ENCODE measurements around the gene UQCRC2. TPM values are rescaled to one million over a fixed set of nuclear protein-coding genes. Genes with fewer than 3 reads are reported as not detected.

The UQCRC2 gene
- total RNA-seq, 1 experiment from 2014 or later: 249 TPM

- H2AFZ ChIP-seq (ENCODE audit: low read depth, low read length, poor library complexity, severe bottlenecking): no peak overlapping the region
- no peaks in the 10 kb centered on the region; the same call in 1 of the 2 replicates for H3K79me2 ChIP-seq (ENCODE audit: insufficient read depth, low read length)
- no peak for DNase-seq (ENCODE audit: low read depth, low spot score)
- POLR2A ChIA-PET: no interaction called here
- BruUV-seq (replicated peaks): no TSS peak
- ATAC-seq: no peak
- no peaks in the 10 kb centered on the region for H3K4me1 ChIP-seq (ENCODE audit: control insufficient read depth in 1 of 2, insufficient read depth in 2 of 2, low read length in 2 of 2)
- no peaks in the 10 kb centered on the region for H3K9me3 ChIP-seq (ENCODE audit: control insufficient read depth in 1 of 2, insufficient read depth in 1 of 2, low read depth in 1 of 2, low read length in 2 of 2)
- intact Hi-C loops (cut with micrococcal nuclease): no loop called here
- no peak overlapping the region for H3K4me2 ChIP-seq (ENCODE audit: low read length)
- no peak overlapping the region for H3K27ac ChIP-seq (ENCODE audit: low read depth, low read length)
- no peaks in the 10 kb centered on the region for H3K9me2 ChIP-seq (ENCODE audit: insufficient read depth)
- no peak overlapping the region for H3K4me3 ChIP-seq (replicated peaks in 1 of 2; ENCODE audit: low read depth in 1 of 2, low read length in 2 of 2)
- no peak overlapping the region for H3K9ac ChIP-seq (ENCODE audit: low read length)
- peaks cover 70 to 84% of the 10 kb centered on the region in 2 experiments for H3K36me3 ChIP-seq (ENCODE audit: control insufficient read depth in 1 of 2, insufficient read depth in 2 of 2, low read length in 2 of 2)
- H4K20me1 ChIP-seq (ENCODE audit: insufficient read depth): no peaks in the 10 kb centered on the region
- no peaks in the 10 kb centered on the region for H3K27me3 ChIP-seq (ENCODE audit: insufficient read depth, low read length)
- TF ChIP-seq YY1 (IDR thresholded peaks at IDR 0.05; ENCODE audit: extremely low read depth, insufficient replicate concordance, low read depth, low read length) (no peak), EZH2 (IDR thresholded peaks at IDR 0.05) (no peak), MAX (IDR thresholded peaks at IDR 0.05) (no peak), SIN3A (IDR thresholded peaks at IDR 0.05; ENCODE audit: low read depth) (no peak), CEBPB (IDR thresholded peaks at IDR 0.05; ENCODE audit: low read depth) (no peak), SRF (IDR thresholded peaks at IDR 0.05; ENCODE audit: low read depth) (no peak), POLR2A (IDR thresholded peaks at IDR 0.05; ENCODE audit: borderline replicate concordance, extremely low read depth, insufficient read depth, insufficient read length) (no peak), ZNF274 (IDR thresholded peaks at IDR 0.05; ENCODE audit: low read depth, low read length) (no peak), EZH2phosphoT487 (IDR thresholded peaks at IDR 0.05; ENCODE audit: borderline replicate concordance) (no peak), JUND (IDR thresholded peaks at IDR 0.05) (no peak), SP1 (IDR thresholded peaks at IDR 0.05; ENCODE audit: low read depth) (no peak), FOSL1 (IDR thresholded peaks at IDR 0.05; ENCODE audit: low read depth) (no peak), TCF7L2 (IDR thresholded peaks at IDR 0.05; ENCODE audit: borderline replicate concordance, extremely low read depth, insufficient read depth, insufficient read length) (no peak), ZFX (IDR thresholded peaks at IDR 0.05) (no peak), ELF1 (IDR thresholded peaks at IDR 0.05; ENCODE audit: borderline replicate concordance, low read depth) (no peak)
- TF ChIP-seq, protein P1, sequence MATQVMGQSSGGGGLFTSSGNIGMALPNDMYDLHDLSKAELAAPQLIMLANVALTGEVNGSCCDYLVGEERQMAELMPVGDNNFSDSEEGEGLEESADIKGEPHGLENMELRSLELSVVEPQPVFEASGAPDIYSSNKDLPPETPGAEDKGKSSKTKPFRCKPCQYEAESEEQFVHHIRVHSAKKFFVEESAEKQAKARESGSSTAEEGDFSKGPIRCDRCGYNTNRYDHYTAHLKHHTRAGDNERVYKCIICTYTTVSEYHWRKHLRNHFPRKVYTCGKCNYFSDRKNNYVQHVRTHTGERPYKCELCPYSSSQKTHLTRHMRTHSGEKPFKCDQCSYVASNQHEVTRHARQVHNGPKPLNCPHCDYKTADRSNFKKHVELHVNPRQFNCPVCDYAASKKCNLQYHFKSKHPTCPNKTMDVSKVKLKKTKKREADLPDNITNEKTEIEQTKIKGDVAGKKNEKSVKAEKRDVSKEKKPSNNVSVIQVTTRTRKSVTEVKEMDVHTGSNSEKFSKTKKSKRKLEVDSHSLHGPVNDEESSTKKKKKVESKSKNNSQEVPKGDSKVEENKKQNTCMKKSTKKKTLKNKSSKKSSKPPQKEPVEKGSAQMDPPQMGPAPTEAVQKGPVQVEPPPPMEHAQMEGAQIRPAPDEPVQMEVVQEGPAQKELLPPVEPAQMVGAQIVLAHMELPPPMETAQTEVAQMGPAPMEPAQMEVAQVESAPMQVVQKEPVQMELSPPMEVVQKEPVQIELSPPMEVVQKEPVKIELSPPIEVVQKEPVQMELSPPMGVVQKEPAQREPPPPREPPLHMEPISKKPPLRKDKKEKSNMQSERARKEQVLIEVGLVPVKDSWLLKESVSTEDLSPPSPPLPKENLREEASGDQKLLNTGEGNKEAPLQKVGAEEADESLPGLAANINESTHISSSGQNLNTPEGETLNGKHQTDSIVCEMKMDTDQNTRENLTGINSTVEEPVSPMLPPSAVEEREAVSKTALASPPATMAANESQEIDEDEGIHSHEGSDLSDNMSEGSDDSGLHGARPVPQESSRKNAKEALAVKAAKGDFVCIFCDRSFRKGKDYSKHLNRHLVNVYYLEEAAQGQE (IDR thresholded peaks at IDR 0.05; ENCODE audit: low read depth): no peak
- TF ChIP-seq, protein P2, sequence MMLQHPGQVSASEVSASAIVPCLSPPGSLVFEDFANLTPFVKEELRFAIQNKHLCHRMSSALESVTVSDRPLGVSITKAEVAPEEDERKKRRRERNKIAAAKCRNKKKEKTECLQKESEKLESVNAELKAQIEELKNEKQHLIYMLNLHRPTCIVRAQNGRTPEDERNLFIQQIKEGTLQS (IDR thresholded peaks at IDR 0.05): no peak
- TF ChIP-seq, protein P3, sequence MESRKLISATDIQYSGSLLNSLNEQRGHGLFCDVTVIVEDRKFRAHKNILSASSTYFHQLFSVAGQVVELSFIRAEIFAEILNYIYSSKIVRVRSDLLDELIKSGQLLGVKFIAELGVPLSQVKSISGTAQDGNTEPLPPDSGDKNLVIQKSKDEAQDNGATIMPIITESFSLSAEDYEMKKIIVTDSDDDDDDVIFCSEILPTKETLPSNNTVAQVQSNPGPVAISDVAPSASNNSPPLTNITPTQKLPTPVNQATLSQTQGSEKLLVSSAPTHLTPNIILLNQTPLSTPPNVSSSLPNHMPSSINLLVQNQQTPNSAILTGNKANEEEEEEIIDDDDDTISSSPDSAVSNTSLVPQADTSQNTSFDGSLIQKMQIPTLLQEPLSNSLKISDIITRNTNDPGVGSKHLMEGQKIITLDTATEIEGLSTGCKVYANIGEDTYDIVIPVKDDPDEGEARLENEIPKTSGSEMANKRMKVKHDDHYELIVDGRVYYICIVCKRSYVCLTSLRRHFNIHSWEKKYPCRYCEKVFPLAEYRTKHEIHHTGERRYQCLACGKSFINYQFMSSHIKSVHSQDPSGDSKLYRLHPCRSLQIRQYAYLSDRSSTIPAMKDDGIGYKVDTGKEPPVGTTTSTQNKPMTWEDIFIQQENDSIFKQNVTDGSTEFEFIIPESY (IDR thresholded peaks at IDR 0.05; ENCODE audit: extremely low read depth, insufficient replicate concordance, low read length): no peak
- TF ChIP-seq, protein P4, sequence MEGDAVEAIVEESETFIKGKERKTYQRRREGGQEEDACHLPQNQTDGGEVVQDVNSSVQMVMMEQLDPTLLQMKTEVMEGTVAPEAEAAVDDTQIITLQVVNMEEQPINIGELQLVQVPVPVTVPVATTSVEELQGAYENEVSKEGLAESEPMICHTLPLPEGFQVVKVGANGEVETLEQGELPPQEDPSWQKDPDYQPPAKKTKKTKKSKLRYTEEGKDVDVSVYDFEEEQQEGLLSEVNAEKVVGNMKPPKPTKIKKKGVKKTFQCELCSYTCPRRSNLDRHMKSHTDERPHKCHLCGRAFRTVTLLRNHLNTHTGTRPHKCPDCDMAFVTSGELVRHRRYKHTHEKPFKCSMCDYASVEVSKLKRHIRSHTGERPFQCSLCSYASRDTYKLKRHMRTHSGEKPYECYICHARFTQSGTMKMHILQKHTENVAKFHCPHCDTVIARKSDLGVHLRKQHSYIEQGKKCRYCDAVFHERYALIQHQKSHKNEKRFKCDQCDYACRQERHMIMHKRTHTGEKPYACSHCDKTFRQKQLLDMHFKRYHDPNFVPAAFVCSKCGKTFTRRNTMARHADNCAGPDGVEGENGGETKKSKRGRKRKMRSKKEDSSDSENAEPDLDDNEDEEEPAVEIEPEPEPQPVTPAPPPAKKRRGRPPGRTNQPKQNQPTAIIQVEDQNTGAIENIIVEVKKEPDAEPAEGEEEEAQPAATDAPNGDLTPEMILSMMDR (IDR thresholded peaks at IDR 0.05 in 2 of 3, conservative IDR thresholded peaks at IDR 0.05 in 1 of 3; ENCODE audit: borderline replicate concordance in 1 of 3, insufficient read depth in 1 of 3, low read depth in 2 of 3, low read length in 2 of 3): no peak
- RAD21 ChIA-PET (ENCODE audit: low non-redundant PET in 1 of 2, low total read pairs in 2 of 2, uncharacterized antibody in 2 of 2, unreplicated experiment in 2 of 2): no interaction called here
- CTCF ChIA-PET: no interaction called here
Observed at GRCh38 chr16:21971856-21972255, 18.7 kb downstream of the UQCRC2 start.
